Parathyroid adenoma (tissue), 2 donors: ENCODE data around the gene PHGDH.

ENCODE experiments used
- H2AFZ ChIP-seq: fragments of 300-600 bp; sonication (generic); one replicate; pipeline ENCODE4 v1.7.0; 2017; ENCODE audit warnings: antibody characterized with exemption, mild to moderate bottlenecking
- H3K27ac ChIP-seq: fragments of 300-600 bp; sonication (generic); one replicate; pipeline ENCODE4 v1.7.0; 2017
- H3K27me3 ChIP-seq: fragments of 300-600 bp; sonication (generic); one replicate; pipeline ENCODE4 v1.7.0; 2017; ENCODE audit warnings: low read length; ENCODE audit not compliant: control insufficient read depth, insufficient read depth
- H3K36me3 ChIP-seq: fragments of 300-600 bp; sonication (generic); one replicate; pipeline ENCODE4 v1.7.0; 2017; ENCODE audit warnings: low read length; ENCODE audit not compliant: control insufficient read depth, insufficient read depth
- H3K4me1 ChIP-seq: fragments of 300-600 bp; sonication (generic); one replicate; pipeline ENCODE4 v1.7.0; 2017; ENCODE audit warnings: control low read depth
- H3K4me2 ChIP-seq: fragments of 300-600 bp; sonication (generic); one replicate; pipeline ENCODE4 v1.7.0; 2017; ENCODE audit warnings: low read length
- H3K4me3 ChIP-seq: fragments of 300-600 bp; sonication (generic); one replicate; pipeline ENCODE4 v1.7.0; 2017; ENCODE audit warnings: low read depth, low read length
- H3K79me2 ChIP-seq: fragments of 300-600 bp; sonication (generic); one replicate; pipeline ENCODE4 v1.7.0; 2017; ENCODE audit warnings: control low read depth
- H3K9ac ChIP-seq: fragments of 300-600 bp; sonication (generic); one replicate; pipeline ENCODE4 v1.7.0; 2017; ENCODE audit warnings: mild to moderate bottlenecking
- H3K9me3 ChIP-seq: fragments of 300-600 bp; sonication (generic); one replicate; pipeline ENCODE4 v1.7.0; 2017; ENCODE audit warnings: low read length; ENCODE audit not compliant: control insufficient read depth
- TF ChIP-seq, protein P1 (sequence below): fragments of 300-600 bp; sonication (generic); IDR thresholded peaks from one replicate; pipeline ENCODE4 v1.7.0; 2017; ENCODE audit warnings: antibody characterized with exemption, mild to moderate bottlenecking
- donor health status: primary hyperparathyroidism.

PHGDH gene

DNA sequence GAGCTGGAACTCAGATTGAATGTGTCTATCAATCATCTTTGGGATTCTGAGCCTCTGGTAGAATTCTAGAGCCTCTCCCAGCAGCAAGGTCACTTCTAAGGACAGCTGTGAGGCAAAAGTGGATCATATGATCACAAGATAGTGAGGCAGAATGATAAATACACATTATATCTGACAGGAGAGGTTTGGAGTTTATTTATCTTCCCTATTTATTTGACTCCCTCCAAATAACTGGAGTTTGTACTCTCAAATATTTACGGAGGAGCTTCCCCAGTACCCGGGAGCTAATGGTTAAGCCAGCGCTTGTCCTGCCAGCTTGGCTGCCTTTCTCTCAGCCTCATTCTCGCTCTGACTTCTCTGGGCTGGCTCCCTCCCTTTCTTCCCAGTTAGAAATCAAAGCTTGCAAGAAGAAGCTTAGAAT, 54.6 kb downstream of the PHGDH start:
- peaks cover 17% of the 10 kb centered on the region for H3K4me1 ChIP-seq
- H3K79me2 ChIP-seq, result no peaks in the 10 kb centered on the region
- no peaks in the 10 kb centered on the region for H3K9me3 ChIP-seq
- H3K4me2 ChIP-seq, result peak overlapping the region; percentile 34
- peak overlapping the region; percentile 62 for H2AFZ ChIP-seq
- no peaks in the 10 kb centered on the region for H3K36me3 ChIP-seq
- peak overlapping the region; percentile 7 for H3K4me3 ChIP-seq
- no peaks in the 10 kb centered on the region for H3K27me3 ChIP-seq
- peak overlapping the region; percentile 54 for H3K27ac ChIP-seq
- TF ChIP-seq, protein P1, sequence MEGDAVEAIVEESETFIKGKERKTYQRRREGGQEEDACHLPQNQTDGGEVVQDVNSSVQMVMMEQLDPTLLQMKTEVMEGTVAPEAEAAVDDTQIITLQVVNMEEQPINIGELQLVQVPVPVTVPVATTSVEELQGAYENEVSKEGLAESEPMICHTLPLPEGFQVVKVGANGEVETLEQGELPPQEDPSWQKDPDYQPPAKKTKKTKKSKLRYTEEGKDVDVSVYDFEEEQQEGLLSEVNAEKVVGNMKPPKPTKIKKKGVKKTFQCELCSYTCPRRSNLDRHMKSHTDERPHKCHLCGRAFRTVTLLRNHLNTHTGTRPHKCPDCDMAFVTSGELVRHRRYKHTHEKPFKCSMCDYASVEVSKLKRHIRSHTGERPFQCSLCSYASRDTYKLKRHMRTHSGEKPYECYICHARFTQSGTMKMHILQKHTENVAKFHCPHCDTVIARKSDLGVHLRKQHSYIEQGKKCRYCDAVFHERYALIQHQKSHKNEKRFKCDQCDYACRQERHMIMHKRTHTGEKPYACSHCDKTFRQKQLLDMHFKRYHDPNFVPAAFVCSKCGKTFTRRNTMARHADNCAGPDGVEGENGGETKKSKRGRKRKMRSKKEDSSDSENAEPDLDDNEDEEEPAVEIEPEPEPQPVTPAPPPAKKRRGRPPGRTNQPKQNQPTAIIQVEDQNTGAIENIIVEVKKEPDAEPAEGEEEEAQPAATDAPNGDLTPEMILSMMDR, result no peak
- H3K9ac ChIP-seq, result no peak overlapping the region

DNA sequence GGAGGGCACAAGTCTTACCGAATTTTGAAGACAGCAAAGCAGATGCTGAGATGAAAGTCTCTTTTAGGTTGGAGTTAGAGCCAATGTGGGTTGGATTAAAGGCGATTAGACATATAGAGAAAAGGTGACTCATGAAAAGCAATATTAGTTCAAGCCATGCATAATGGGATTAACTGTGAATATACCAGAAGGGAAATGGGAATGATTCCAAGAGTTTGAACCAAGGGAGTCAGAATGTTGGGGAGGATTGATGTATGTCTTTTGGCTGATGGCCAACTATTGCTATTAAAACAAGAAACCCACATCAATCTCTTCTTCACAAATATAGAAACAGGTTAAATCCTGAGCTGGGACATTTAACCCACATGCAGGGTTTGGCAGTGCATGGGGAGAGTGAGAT, 55.8 kb downstream of the PHGDH start:
- H3K4me3 ChIP-seq, result peak overlapping the region; percentile 24
- no peaks in the 10 kb centered on the region for H3K36me3 ChIP-seq
- H3K9ac ChIP-seq, result no peak overlapping the region
- peak overlapping the region; percentile 47 for H3K4me2 ChIP-seq
- H3K79me2 ChIP-seq, result no peaks in the 10 kb centered on the region
- peak overlapping the region; percentile 54 for H3K27ac ChIP-seq
- H3K27me3 ChIP-seq, result no peaks in the 10 kb centered on the region
- H3K9me3 ChIP-seq, result no peaks in the 10 kb centered on the region
- TF ChIP-seq, protein P1, result no peak
- H3K4me1 ChIP-seq, result peaks cover 20% of the 10 kb centered on the region
- peak overlapping the region; percentile 42 for H2AFZ ChIP-seq

DNA sequence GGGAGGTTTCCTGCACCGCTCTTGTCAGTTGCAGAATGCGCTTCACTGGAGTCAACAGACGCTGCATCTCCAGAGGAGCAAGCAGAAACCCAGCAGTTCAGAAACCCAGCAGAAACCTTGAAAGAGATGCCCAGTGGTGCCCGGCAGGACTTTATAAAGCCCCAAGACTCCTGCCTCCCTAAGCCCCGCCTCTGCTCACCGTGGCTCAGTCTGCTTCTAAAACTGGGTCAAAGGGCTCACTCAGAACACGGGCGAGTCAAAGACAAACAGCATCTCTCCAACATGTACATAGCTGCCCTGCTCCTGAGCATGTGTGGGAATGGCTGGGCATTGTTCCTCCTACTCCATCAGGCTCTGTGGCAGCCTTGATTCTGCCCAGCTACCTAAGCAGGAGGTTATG, 57.0 kb downstream of the PHGDH start, which contains the start of gene HMGCS2:
Gene HMGCS2 (minus strand): TSS at position 128 of the 400 bp plus-strand sequence. CDS start 61 bp downstream, at position 67.
- Histone ChIP-seq H3K27ac (peak within 1 kb of the TSS; percentile 24), H3K4me3 (peak within 1 kb of the TSS; percentile 24), H3K9ac (no peak within 1 kb of the TSS)

DNA sequence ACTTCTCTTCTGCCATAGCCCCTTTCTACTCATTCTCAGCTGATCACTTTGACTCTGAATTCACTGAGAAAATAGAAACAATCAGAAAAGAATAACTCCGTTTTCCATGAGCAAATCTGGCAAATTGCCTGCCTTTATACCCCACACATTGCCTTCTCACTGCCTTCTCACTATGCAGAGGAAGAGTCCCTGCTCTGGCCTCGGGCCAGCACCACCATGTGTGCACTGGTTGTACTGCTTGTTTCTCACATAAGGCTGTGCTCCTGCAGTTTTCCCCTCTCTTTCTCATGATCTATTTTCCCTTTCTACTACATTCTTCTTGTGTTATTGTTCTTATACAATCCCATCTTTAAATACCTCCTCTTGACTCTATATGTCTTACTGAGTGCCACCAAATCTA, 59.3 kb downstream of the PHGDH start:
- Histone ChIP-seq H3K27ac (peak overlapping the region; percentile 22), H3K4me1 (peaks cover 37% of the 10 kb centered on the region), H3K9me3 (no peaks in the 10 kb centered on the region), H2AFZ (no peak overlapping the region), H3K4me3 (no peak overlapping the region), H3K36me3 (no peaks in the 10 kb centered on the region), H3K27me3 (no peaks in the 10 kb centered on the region), H3K4me2 (peak overlapping the region; percentile 20), H3K79me2 (no peaks in the 10 kb centered on the region), H3K9ac (no peak overlapping the region)
- TF ChIP-seq, protein P1, result no peak

More for the DNA sequence above, 57.0 kb downstream of the PHGDH start, which contains the start of gene HMGCS2:
- Histone ChIP-seq H3K36me3 (no peaks in the 10 kb centered on the region), H3K4me1 (peaks cover 30% of the 10 kb centered on the region), H3K9me3 (no peaks in the 10 kb centered on the region), H3K79me2 (no peaks in the 10 kb centered on the region), H3K4me2 (peak within 1 kb of the TSS; percentile 47), H3K27me3 (no peaks in the 10 kb centered on the region), H2AFZ (peak within 1 kb of the TSS; percentile 28)
- TF ChIP-seq, protein P1, result no peak

DNA sequence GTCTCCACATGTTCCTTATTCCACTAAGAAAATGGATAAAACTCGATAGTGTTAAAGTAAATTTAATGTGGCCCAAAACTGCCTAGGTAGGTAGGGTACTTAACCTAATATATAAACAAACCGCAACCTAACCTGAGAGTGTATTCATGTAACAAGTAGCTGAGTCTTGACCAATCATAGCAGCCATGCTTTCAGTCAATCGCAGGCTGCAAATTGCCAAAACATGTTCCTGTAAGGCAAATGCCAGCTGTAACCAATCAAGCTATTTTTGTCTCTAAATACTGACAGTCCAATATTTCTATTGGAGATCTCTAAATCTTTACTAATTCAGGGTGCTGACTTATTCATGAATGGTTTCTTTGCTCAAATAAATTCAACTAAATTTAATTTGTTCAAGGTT, 60.0 kb downstream of the PHGDH start:
- Histone ChIP-seq H3K4me1 (peaks cover 37% of the 10 kb centered on the region), H3K27ac (peak overlapping the region; percentile 11)

More for the DNA sequence above, 60.0 kb downstream of the PHGDH start:
- Histone ChIP-seq H3K9ac (no peak overlapping the region), H3K9me3 (no peaks in the 10 kb centered on the region), H3K79me2 (no peaks in the 10 kb centered on the region), H3K4me2 (no peak overlapping the region), H3K27me3 (no peaks in the 10 kb centered on the region), H3K4me3 (no peak overlapping the region), H3K36me3 (no peaks in the 10 kb centered on the region), H2AFZ (no peak overlapping the region)
- TF ChIP-seq, protein P1, result no peak
